ENCODE results near the gene SLC22A23.

SLC22A23 gene

GRCh38 chr6:3366596-3367413 lies 90.0 kb downstream of the SLC22A23 start:
- TF ChIP-seq GATA2 (IDR thresholded peaks at IDR 0.05; ENCODE audit: low read depth, low read length), result no peak
- TF ChIP-seq GATA3 (IDR thresholded peaks at IDR 0.05; ENCODE audit: low read depth, low read length), result no peak

GRCh38 chr6:3364391-3364790 lies 92.5 kb downstream of the SLC22A23 start:
- no peak for TF ChIP-seq GATA2 (IDR thresholded peaks at IDR 0.05; ENCODE audit: low read depth, low read length)
- TF ChIP-seq GATA3 (IDR thresholded peaks at IDR 0.05; ENCODE audit: low read depth, low read length), result no peak

DNA sequence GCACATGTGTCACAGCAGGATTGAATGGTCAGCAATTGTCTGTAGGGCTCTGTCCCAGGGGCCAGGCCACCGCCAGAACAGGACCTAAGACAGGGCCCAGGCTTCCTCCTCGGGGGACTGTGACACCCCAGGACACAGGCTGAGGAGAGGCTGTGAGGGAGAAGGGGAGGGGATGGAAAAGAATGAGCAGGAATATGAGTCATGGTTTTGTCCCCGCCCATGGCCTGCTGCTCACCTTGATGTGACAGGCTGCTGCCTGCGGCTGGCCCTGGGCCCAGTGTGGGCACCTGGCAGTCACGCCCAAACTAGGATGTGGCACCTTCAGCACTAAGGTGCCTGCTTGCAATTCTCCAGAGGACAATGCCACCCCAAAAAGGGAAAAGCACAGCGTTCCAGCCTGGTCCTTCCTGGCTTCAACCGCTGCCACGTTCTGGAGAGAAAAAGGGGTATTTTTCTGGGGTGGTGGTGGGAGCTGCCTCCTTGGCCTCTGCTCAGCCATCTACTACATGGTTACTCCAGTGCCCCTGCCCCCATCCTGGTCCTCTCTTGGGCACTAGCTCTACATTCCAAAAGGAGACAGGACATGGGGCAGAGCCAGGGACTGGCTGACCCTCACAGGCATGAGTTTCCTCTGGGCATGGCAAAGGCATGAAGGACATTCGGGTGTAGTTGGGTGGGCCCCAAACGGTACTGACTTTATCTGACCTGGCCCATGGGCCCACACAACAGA lies 93.4 kb downstream of the SLC22A23 start:
- TF ChIP-seq GATA2 (IDR thresholded peaks at IDR 0.05; ENCODE audit: low read depth, low read length), result no peak
- TF ChIP-seq GATA3 (IDR thresholded peaks at IDR 0.05; ENCODE audit: low read depth, low read length), result no peak

GRCh38 chr6:3361312-3362037 lies 95.4 kb downstream of the SLC22A23 start:
- TF ChIP-seq GATA2 (IDR thresholded peaks at IDR 0.05; ENCODE audit: low read depth, low read length) (no peak), GATA3 (IDR thresholded peaks at IDR 0.05; ENCODE audit: low read depth, low read length) (no peak)

GRCh38 chr6:3360727-3361045 lies 96.2 kb downstream of the SLC22A23 start:
- TF ChIP-seq GATA3 (IDR thresholded peaks at IDR 0.05; ENCODE audit: low read depth, low read length), result no peak
- no peak for TF ChIP-seq GATA2 (IDR thresholded peaks at IDR 0.05; ENCODE audit: low read depth, low read length)

DNA sequence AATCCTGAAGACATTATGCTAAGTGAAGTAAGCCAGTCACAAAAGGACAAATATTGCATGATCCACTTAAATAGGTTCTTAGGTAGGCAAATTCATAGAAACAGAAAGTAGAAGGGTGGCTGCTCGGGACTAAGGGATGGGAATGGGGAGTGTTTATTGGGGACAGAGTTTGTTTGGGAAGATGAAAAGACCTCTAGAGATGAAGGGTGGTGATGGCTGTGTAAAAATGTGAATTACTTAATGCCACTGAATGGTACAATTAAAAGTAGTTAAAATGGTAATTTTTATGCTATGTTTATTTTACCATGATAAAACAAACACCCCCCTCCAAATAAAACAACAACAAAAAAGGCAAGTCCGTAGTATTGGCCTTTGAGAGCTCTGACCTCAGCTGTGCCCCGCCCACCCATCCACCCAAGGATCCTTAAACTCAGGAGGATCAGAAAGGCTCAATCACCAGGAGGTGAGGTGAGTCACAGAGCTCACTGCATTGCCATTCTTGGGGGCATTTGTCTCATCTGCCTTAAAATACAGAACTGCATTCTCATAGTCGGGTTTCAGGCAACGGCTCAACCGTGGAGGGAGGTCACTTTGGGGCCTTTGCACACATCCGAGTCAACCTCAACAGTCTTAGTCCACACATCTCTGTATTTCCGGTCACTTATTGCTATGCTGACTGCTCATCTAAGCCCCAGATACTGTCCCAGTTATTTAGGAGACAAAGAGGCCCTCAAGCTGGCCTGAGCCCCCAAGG lies 96.7 kb downstream of the SLC22A23 start:
- TF ChIP-seq GATA2 (IDR thresholded peaks at IDR 0.05; ENCODE audit: low read depth, low read length) (no peak), GATA3 (IDR thresholded peaks at IDR 0.05; ENCODE audit: low read depth, low read length) (no peak)

DNA sequence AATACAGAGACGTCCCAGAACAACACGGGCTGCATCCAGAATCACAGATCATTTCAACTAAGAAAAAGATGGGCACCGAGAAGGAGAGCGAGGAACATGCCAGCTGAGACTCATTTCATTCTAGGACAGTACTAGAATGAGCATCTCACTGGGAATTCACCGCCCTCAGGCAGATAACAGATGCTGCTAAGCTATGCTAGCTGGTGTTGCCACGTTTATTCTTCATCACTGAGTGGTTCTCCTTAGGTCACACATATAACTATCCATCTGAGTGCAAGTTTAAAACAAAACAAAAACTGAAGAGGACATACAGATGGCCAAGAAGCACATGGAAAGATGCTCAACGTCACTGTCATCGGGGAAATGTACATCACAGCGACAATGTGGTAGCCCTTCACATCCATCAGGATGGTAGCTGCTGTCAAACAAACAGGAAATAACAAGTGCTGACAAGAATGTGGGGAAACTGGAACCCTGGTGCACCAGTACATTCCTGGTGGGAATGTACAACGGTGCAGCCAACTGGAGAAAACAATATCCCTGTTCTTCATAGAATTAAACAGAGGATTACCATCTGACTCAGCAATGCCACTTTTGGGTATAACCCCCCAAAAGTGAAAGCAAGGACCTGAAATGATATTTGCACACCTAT lies 97.6 kb downstream of the SLC22A23 start:
- TF ChIP-seq GATA3 (IDR thresholded peaks at IDR 0.05; ENCODE audit: low read depth, low read length), result no peak
- TF ChIP-seq GATA2 (IDR thresholded peaks at IDR 0.05; ENCODE audit: low read depth, low read length), result no peak

GRCh38 chr6:3358413-3359100 lies 98.3 kb downstream of the SLC22A23 start:
- no peak for TF ChIP-seq GATA2 (IDR thresholded peaks at IDR 0.05; ENCODE audit: low read depth, low read length)
- no peak for TF ChIP-seq GATA3 (IDR thresholded peaks at IDR 0.05; ENCODE audit: low read depth, low read length)

DNA sequence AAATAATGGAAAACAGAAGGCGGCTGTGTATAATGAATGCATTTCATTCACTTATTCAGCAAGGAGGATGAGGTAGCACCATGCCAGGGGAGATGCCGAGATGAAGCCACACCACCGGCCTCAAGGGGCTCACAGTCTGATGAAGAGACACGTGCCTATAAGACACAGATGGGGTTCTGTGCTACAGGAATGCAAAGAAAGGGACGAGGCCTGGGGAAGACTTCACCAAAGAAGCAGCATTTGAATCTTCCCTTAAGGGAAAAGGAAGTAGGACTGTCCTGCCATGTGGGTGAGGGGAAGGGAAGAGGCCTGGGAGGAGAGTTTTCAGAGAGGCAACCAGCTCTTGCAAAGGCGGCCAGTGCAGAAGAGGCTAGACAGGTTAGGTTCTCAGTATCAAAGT lies 99.2 kb downstream of the SLC22A23 start:
- TF ChIP-seq GATA3 (IDR thresholded peaks at IDR 0.05; ENCODE audit: low read depth, low read length) (no peak), GATA2 (IDR thresholded peaks at IDR 0.05; ENCODE audit: low read depth, low read length) (no peak)

DNA sequence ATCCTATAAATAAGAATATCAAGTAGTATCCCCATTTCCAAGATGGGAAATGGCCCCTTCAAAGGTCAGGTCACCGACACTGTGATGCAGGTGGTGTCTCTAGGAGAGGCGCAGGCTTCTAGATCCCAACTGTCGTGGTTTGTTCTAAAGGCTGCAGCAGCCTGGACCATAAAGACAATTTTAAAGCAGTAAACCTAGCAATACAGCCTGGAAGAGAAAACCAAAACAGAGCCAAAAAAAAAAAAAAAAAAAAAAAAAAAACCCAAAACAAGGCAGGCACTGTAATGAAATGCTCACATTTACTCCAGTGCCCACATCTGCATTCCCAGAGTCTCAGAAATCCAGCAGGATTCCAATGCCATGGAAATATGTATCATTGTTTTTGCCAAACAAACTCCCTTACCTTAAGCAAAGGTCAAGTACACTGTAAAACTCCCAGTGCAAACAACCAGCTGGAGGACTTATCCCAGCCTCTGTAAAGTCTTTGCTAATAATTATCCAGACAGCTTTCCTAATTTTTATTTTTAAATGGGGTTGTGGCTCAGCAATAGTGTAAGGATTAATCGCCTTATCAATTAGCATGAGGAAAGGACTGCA lies 99.9 kb downstream of the SLC22A23 start:
- TF ChIP-seq GATA3 (IDR thresholded peaks at IDR 0.05; ENCODE audit: low read depth, low read length) (no peak), GATA2 (IDR thresholded peaks at IDR 0.05; ENCODE audit: low read depth, low read length) (no peak)

DNA sequence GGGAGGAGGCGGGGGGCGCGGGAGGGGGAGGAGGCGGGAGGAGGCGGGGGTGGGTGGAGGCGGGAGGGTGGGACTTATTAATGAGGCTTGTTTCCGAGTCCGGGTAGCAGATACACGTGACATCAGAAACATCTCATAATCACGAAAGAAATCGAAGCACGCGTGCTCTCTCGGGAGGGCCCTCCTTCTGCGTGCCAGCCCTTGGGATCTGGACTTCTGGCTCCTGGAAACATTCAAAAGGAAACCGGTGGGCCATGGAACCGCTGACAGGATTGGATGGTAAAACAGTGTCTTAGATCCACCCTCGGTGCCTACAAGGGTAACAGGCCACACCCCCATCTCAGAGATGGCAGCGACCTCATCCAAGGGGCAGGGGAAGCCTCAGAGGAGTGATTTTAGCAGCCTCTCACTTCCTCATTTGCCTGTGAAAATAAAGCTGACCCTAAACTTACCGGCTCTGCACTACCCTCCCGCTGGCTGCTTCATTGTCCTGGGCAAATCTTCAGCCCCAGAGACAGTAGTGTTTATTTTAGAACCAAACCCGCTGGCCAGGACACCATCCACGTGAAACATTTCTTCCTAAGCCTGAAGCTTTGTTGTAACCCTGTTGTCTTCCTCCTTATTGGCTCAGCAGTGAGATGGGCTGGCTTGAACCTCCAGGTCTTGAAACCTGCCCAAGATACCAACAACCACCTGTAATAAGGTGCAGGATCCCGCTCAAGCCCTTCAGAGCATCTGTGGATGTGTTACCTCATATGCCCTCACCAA lies 100.6 kb downstream of the SLC22A23 start:
- no peak for TF ChIP-seq GATA2 (IDR thresholded peaks at IDR 0.05; ENCODE audit: low read depth, low read length)
- TF ChIP-seq GATA3 (IDR thresholded peaks at IDR 0.05; ENCODE audit: low read depth, low read length), result no peak
